Measurements from ENCODE around the gene TRAP1. TPM values are rescaled to one million over a fixed set of nuclear protein-coding genes. Genes with fewer than 3 reads are reported as not detected.

Gene TRAP1
- total RNA-seq, 4 donors from 2014 or later = 43.2 to 53.8 (median 51.2) TPM

GRCh38 chr16:3690470-3690928 is 26.8 kb downstream of the TRAP1 start:
- TF ChIP-seq CTCF (IDR thresholded peaks at IDR 0.05) (peak in 3 of 4 experiments; percentile 93 to 97 (median 94)), EP300 (IDR thresholded peaks at IDR 0.05) (no peak), POLR2A (IDR thresholded peaks at IDR 0.05) (no peak), POLR2AphosphoS5 (IDR thresholded peaks at IDR 0.05) (peak; percentile 76)
- 0 to 6% methylated on average over 1 to 6 of the region's 18 CpGs for WGBS, 2 donors (ENCODE audit: low coverage in 1 of 2)
- Histone ChIP-seq H3K4me3 (peak overlapping the region; percentile 5 to 43), H3K36me3 (peaks cover 0 to 43% of the 10 kb centered on the region in 2 donors), H3K4me1 (peaks cover 0 to 19% (median 0%) of the 10 kb centered on the region in 3 donors), H3K27me3 (no peaks in the 10 kb centered on the region), H3K9me3 (no peaks in the 10 kb centered on the region), H3K27ac (peak overlapping the region in 3 of 4 donors; percentile 72 to 82 (median 77))
- ATAC-seq = peak; percentile 95

- Histone ChIP-seq H3K36me3 (peaks cover 0 to 45% of the 10 kb centered on the region in 2 donors), H3K9me3 (no peaks in the 10 kb centered on the region), H3K4me3 (no peak overlapping the region), H3K4me1 (peaks cover 0 to 19% (median 0%) of the 10 kb centered on the region in 3 donors), H3K27me3 (no peaks in the 10 kb centered on the region), H3K27ac (peak overlapping the region in 3 of 4 donors; percentile 72 to 82 (median 77))
- no peak for TF ChIP-seq CTCF (IDR thresholded peaks at IDR 0.05)
- TF ChIP-seq POLR2AphosphoS5 (IDR thresholded peaks at IDR 0.05) = no peak
- TF ChIP-seq EP300 (IDR thresholded peaks at IDR 0.05) = no peak
- no peak for TF ChIP-seq POLR2A (IDR thresholded peaks at IDR 0.05)
- 60 to 76% methylated on average over 1 to 5 of the region's 7 CpGs for WGBS, 2 donors (ENCODE audit: low coverage in 1 of 2)
- no peak for ATAC-seq
These were observed 27.6 kb downstream of the TRAP1 start for GRCh38 chr16:3689731-3690130.

- 82 to 89% methylated on average over 4 to 9 of the region's 9 CpGs for WGBS, 2 donors (ENCODE audit: low coverage in 1 of 2)
These were observed 29.5 kb downstream of the TRAP1 start for GRCh38 chr16:3687792-3688191.

GRCh38 chr16:3687021-3687420 is 30.3 kb downstream of the TRAP1 start:
- WGBS, 2 donors (ENCODE audit: low coverage in 1 of 2) = 80 to 89% methylated on average over 1 to 4 of the region's 7 CpGs
- Histone ChIP-seq H3K36me3 (peaks cover 0 to 68% of the 10 kb centered on the region in 2 donors), H3K27me3 (no peaks in the 10 kb centered on the region), H3K4me3 (no peak overlapping the region), H3K4me1 (peaks cover 0 to 19% (median 0%) of the 10 kb centered on the region in 3 donors), H3K9me3 (no peaks in the 10 kb centered on the region), H3K27ac (no peak overlapping the region)
- no peak for ATAC-seq
- TF ChIP-seq EP300 (IDR thresholded peaks at IDR 0.05) (no peak), POLR2A (IDR thresholded peaks at IDR 0.05) (no peak), POLR2AphosphoS5 (IDR thresholded peaks at IDR 0.05) (no peak), CTCF (IDR thresholded peaks at IDR 0.05) (no peak)

More at GRCh38 chr16:3687792-3688191, 29.5 kb downstream of the TRAP1 start:
- Histone ChIP-seq H3K4me1 (peaks cover 0 to 19% (median 0%) of the 10 kb centered on the region in 3 donors), H3K27ac (no peak overlapping the region), H3K27me3 (no peaks in the 10 kb centered on the region), H3K4me3 (no peak overlapping the region), H3K9me3 (no peaks in the 10 kb centered on the region), H3K36me3 (peaks cover 0 to 60% of the 10 kb centered on the region in 2 donors)
- TF ChIP-seq POLR2A (IDR thresholded peaks at IDR 0.05) (no peak), EP300 (IDR thresholded peaks at IDR 0.05) (no peak), POLR2AphosphoS5 (IDR thresholded peaks at IDR 0.05) (no peak), CTCF (IDR thresholded peaks at IDR 0.05) (no peak)
- no peak for ATAC-seq

GRCh38 chr16:3681206-3681605 is 36.1 kb downstream of the TRAP1 start:
- Histone ChIP-seq H3K9me3 (no peaks in the 10 kb centered on the region), H3K27me3 (no peaks in the 10 kb centered on the region), H3K36me3 (peaks cover 0 to 96% of the 10 kb centered on the region in 2 donors), H3K4me1 (no peaks in the 10 kb centered on the region), H3K4me3 (no peak overlapping the region), H3K27ac (no peak overlapping the region)
- WGBS, 2 donors (ENCODE audit: low coverage in 1 of 2) = 83 to 100% methylated on average over 2 to 3 of the region's 3 CpGs
- ATAC-seq = no peak
- TF ChIP-seq POLR2AphosphoS5 (IDR thresholded peaks at IDR 0.05) (no peak), EP300 (IDR thresholded peaks at IDR 0.05) (no peak), POLR2A (IDR thresholded peaks at IDR 0.05) (no peak), CTCF (IDR thresholded peaks at IDR 0.05) (no peak)

All from gastroesophageal sphincter (tissue), 4 donors.